GM20000 (cell line): ENCODE results near the gene ANKLE2.
A peak's percentile ranks its signal among the peaks of the same experiment; 100 is the strongest.
"Not testable (repeated sequence)": the region's sequence is repeated elsewhere in the genome, so short reads cannot be mapped to it uniquely, and the experiment has no call there.

Experiments used
- DNase-seq: peaks from one replicate; pipeline ENCODE4 v3.0.0; 2012; ENCODE audit warnings: low spot score
- CTCF ChIP-seq: IDR thresholded peaks from 2 replicates; pipeline ENCODE4 v1.5.1; 2012; ENCODE audit warnings: mild to moderate bottlenecking, control low read depth; ENCODE audit errors: extremely low read depth, missing control alignments

ANKLE2 gene

DNA sequence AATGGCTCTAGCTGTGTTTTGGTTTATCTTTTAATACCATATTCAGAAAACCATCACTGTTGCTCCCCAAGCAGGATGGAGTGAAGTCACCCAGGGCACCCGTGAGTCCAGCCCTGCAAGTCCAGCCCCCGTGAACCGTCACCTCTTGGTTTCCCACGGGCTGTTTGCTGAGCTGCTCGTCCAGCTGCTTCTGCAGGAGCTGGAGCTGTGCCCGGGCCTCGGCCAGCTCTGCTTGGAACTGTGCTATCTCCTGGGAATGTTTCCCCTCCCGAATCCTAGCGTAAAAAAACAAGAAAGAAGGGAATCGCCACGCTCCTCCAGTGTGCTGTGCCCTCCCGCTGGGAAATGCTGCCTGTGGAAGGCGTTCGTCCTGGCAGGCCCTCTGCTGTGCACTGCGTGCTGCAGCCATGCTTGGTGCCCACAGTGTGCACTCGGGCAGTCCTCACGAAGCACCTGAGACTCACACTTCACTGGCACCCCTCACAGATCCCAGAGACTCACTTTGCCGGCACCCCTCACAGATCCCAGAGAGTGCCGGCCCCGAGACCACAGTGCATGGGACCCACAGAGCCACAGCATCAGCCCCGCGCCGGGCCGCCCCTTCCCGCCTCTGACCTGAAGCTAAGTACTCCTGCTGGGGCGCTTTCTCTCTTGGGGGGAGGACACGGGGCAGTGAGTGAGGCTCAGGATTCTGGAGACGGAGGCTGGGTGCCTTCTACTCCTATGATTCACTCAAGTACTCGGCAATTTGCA lies 15.4 kb upstream of the ANKLE2 start:
- no peak for TF ChIP-seq CTCF
- no peak for DNase-seq

GRCh38 chr12:132776230-132776625 lies 14.6 kb upstream of the ANKLE2 start:
- not testable (repeated sequence) for DNase-seq

DNA sequence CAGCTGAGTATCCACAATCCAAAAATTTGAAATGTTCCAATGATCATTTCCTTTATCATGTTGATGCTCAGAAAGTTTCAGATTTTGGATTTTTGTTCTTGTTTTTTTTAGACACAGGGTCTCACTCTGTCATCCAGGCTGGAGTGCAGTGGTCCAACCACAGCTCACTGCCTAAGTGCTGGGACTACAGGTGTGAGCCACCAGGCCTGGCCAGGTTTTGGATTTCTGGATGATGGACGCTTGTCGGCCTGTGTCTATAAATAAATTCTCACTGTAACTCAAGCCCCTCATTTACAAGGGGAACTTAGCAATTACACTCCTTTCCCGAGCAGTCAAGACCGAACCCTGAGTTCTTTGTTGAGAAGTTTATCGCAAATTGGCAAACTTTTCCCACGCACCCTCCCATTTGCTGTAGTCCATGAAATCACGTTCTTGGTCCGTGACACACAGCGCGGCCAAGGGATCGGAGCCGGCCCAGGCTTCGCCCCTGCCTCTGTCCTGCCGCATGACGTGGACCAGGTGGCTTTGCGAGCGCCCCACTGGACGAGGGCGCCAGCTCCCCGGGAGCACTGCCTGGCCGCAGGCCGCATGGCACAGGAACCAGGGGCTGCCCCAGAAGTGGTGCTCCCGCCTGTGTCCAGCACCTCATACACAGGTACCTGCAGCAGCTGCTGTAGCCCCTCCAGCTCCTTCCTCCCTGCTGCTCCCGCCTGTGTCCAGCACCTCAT lies 14.0 kb upstream of the ANKLE2 start:
- no peak for TF ChIP-seq CTCF
- DNase-seq, result no peak

- no peak for DNase-seq
- TF ChIP-seq CTCF, result no peak
These were observed 13.1 kb upstream of the ANKLE2 start for GRCh38 chr12:132774646-132775275.

DNA sequence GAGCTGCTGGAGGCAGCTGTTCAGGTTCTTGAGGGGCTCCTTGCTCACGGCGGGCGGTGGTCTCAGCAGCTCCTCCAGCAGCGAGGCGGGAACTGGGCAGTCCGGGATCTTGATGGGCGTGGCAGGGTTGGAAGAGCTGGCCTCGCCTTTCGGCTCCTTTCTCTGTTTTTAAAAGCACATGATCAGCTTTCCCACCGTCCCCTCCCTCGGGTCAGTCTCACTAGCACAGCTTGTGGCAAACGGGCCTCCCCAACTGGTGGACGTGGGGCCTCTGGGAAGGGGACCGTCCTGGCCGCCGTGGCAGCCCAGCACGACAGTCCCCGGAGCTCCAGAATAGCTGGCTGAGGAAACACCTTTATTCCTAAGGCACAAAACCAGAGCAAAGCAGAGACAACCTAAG lies 12.5 kb upstream of the ANKLE2 start:
- no peak for DNase-seq
- no peak for TF ChIP-seq CTCF

- no peak for TF ChIP-seq CTCF
- no peak for DNase-seq
These were observed 11.7 kb upstream of the ANKLE2 start for GRCh38 chr12:132773077-132773955.

DNA sequence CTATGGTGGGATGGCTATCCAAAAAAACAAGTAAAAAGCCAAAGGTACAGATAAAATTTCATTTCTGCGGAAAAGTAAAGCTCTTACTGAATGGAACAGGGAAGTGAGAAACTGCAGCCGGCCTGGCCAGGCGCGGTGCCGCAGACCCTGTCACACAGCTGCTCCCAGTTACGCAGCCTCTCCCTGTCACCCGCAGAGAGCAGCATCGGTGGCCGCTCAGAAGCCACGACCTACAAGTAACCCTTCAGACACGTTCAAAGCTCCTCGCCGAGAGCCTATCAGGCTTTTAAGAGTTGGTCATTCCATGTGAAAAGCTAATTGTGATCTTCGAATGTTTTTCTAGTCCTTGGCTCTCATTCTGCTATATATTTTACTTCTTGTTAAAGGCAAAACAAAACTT lies 11.0 kb upstream of the ANKLE2 start:
- no peak for TF ChIP-seq CTCF
- peak; percentile 89 for DNase-seq
